CD4-positive, alpha-beta T cell treated with Interleukin-17A for 1 hour (primary cell): ENCODE data around the gene MAP3K2.

Experiments used
- DNase-seq: peaks from one replicate; pipeline ENCODE4 v3.0.0-alpha.2; 2020

The MAP3K2 gene

DNA sequence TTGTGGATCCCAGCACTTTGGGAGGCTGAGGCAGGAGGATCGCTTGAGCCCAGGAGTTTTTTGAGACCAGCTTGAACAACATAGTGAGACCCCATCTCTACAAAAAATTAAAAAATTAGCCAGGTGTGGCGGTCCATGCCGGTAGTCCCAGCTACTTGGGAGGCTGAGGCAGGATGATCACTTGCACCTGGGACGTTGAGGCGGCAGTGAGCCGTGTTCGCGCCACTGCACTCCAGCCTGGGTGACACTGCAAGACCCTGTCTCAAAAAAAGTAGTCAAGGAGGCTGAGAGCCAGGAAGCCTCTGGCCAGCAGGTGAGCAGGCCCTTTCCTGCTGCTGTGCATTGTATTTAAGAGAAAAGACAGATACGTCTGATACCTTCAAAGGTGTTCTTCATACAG lies 19.3 kb upstream of the MAP3K2 start:
- DNase-seq, result no peak

DNA sequence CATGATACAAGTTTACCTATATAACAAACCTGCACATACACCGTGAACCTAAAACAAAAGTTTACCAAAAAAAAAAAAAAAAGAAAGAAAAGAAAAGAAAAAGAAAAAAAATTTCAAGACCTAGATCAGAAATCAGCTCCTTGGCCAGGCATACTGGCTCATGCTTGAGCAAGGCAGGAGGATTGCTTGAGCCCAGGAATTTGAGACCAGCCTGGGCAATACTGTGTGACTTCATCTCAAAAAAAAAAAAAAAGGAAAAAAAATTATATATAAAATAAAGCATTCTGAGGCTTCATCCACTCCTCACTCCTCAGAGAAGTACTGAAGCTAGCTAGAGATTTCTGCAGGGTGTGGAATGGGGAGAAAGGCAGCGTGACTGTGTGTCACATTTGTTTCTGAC lies 18.7 kb upstream of the MAP3K2 start:
- no peak for DNase-seq

DNA sequence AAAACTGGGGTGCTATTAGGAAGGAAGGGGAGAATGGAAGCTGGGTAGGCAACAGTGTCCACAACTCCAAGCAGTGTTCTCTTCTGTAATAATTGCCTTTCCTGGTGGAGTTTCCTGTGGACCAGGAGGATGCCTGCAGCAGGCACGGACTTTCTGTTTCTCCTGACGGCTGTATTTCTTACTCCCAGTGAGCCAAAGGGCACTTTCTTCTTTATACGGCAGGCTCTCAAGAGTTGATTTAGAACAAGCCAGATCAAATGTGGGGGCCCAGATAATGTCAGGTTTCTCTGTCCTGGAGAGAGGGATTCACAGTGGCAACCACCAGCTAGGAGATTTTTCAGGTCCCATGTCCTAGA lies 17.5 kb upstream of the MAP3K2 start:
- DNase-seq, result no peak

DNA sequence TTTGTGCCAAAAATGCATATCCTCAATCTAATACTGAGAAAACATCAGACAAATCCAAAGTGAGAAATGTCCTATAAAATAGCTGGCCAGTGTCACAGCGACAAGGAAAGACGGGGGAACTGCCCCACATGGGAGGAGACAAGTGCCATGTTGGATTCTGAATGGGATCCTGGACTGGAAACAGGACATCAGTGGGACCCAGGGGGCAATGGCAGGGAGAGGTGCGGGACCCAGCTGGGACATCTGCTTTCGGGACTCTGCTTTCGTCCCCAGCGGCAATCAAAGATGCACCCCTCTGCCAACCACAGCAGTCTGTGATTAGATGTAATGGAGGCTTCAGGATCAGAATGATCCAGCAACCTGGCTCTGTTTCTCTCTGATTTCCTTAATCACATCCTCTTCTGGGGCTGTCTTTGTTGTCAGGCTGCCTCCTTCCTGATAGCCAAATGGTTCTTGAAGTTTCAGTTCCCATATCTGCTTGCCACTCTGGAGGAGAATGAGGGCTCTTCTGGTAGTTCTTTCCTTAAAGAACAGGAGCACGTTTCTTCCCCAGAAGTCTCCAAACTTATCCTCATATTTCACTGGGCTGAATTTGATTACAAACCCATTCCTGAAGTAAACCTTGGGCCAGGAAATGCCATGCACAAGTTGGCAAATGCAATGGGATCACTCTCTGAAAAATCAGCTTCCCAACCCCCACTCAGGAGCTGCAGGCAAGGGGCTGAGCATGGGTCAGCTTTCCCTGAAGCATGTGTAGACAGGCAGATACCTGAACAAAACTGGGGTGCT lies 16.9 kb upstream of the MAP3K2 start:
- no peak for DNase-seq

DNA sequence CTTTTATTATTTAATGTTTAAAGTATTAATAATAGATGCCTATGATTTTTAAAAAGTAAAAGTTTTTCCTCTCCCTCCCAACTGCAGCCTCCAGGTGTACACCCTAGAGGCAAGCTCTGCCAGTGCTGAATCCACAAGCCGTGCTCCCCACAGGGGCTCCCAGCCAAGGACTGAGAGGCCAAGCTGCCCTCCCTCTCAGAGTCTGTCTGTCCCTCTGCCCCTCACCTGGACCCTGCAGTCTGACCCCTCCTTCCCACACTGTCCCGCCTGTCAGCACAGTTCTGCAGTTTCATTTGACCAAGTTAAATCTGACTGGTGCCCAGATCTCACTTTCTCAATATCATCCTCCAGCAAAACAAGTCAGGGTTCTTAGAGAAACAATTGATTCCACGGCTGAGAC lies 15.7 kb upstream of the MAP3K2 start:
- no peak for DNase-seq

- no peak for DNase-seq
These were observed 14.3 kb upstream of the MAP3K2 start for GRCh38 chr2:127401757-127402695.

DNA sequence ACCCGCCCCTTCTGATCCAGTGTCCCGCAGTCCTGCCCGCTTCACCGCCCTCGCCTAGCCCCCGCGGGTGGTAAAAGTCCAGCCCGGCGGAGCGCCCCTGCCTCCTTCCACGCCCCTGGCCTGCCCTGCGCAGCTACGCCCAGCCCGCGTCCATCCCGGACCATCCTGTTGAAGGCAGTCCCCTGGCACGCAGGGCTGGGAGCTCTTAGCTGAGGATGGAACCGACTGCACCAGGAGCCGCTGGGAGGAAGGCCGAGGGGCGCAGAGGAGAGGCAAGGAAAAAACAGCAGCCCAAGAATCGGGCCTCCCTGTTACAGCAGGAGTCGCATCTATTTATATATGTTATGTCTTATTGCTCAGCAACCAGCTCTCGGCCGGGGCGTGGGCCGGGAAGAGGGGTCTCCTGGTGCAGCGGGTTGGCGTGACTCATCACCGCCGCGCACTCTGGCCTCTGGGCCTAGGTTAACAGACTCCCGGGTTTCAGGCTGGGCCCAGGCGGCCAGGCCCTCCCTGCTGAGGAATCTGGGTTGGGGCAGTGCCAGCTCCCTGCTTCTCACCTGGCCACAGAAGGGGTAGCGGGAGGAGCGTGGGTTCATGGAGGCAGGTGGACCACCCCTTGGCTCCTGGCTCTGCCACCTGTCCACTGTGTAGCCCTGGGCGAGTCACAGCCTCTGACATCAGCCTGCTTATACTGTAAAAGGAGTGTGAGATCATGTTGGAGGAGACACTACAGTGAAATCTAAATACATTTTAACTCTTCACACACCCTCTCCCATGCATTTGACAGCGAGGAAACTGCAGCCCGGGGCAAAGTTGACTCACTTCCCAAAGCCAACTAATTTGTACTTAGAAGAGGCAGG lies 13.4 kb upstream of the MAP3K2 start:
- no peak for DNase-seq

DNA sequence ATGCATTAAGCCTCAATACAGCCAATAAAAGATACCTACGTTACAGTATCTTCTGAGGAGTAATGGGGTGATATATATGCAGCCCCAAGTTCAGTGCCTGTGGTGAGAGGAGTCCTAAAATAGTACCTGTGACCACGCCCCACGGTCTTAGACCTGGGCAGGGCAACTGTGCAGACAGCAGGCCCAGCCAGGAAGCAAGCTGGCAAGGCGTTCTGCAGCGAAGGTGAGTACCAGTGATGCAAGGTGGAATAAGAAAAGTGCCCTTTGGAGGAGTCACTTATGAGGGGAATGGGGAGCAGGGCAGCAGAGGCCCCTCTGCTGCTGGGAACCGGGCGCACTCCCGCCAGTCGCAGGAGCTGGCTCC lies 12.7 kb upstream of the MAP3K2 start:
- DNase-seq, result no peak

DNA sequence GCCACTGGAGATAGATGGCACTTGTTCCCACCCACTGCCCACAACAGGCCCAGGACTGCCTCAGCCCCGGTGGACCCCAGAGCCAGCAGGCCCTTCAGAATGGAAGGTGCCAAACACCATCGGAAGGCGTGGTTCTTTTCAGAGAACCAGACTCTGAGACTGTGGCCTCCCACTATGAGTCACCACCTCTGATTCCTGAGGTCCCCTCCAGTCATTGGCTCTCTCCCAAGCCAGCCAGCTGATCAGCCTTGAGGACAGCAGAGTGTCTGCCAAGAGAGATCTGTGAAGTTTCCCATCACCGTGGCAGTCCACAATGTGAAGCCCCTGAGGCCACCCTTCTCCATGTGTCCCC lies 10.4 kb upstream of the MAP3K2 start:
- no peak for DNase-seq

DNA sequence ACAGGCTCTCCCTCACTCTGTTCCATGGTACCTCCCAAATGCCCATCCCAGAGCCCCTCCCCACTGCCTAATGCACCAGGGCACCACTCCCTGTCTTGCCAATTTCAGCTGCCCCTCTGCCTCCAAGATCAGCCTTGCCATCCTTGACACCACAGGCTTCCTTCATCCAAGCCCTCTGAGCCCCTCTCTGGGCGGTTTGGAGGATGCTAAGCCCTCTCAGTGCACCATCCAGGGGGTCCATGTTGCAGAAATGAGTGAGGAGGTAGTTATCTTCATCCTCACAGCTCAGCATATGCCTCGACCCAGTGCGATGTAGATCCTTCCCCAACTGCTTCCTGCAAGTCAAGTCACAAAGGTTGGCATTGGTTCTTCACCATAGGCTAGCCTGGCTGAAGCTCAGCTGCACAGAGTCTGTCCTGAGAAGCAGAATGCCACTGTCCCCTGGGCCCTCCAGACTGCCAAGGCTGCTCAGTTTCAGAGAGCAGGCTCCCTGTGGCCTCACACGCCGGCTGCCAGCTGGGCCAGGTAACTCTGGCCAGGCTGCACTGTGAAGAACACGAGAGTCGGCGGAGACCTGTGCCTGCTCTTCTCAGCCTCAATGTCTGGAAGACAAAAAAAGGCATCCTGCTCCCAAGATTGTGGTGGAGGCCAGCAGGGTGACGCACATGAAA lies 9.9 kb upstream of the MAP3K2 start:
- DNase-seq, result no peak

- DNase-seq, result no peak
These were observed 6.7 kb upstream of the MAP3K2 start for GRCh38 chr2:127394492-127394891.

GRCh38 chr2:127392828-127393578 lies 5.2 kb upstream of the MAP3K2 start:
- no peak for DNase-seq

DNA sequence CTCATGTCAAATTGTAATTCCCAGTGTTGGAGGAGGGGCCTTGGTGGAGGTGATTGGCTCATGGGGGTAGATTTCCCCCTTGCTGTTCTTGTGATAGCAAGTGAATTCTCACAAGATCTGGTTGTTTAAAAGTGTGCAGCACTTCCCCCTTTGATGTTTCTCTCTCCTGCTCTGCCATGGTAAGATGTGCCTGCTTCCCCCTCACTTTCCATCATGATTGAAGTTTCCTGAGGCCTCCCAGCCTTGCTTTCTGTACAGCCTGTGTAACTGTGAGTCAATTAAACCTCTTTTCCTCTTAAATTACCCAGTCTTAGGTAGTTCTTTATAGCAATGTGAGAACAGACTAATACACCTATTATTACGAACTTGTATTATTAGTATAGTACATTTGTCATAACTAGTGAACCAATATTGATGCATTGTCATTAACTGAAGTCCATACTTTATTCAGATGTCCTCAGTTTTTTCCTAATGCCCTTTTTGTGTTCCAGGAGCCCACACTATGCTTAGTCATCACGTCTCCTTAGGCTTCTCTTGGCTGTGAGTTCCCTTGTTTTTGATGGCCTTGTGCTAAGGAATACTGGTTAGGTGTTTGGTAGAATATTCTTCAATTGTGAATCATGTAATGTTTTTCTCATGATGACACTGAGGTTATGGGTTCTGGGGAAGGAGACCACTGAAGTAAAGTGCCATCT lies 4.5 kb upstream of the MAP3K2 start:
- DNase-seq, result no peak

GRCh38 chr2:127389778-127390435 lies 2.1 kb upstream of the MAP3K2 start:
- DNase-seq, result peak; percentile 63

DNA sequence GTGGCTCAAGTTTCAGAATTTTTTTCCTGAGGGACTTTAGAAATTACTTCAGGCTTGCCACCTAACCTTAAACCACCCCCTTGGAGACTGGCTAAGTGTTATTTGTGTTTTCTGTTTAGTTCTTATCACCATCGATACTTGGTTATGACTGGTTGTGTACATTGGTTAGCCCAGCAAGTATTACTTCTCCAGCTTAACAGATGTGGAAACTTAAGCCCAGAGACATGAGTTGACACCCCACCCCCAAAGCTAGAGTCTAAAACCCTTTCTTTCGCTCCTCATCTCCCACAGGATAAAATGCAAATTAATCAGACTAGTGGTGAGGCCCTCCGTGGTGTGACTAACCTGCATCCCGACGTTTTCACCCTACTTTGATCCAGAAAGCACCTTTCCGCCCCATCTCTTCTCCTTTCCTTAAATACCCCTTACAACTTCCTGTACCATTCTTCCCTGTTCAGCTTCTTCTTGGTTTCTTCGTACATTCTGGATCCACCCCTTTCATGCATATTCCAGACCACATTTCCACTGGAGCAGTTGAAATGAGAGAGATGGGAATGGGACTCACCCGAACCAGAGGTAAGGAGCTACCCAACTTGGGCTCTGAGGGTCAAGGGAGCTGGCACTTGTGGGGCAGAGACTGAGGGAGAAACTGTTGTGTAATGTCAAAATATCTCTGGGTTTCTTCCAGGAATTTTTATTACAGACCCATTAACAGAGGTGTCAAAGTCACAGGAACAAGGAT lies 819 bp upstream of the MAP3K2 start:
- DNase-seq, result no peak

- DNase-seq, result peak; percentile 85
These were observed 766 bp downstream of the MAP3K2 start for GRCh38 chr2:127386764-127387654.

- DNase-seq, result no peak
These were observed 1.5 kb downstream of the MAP3K2 start for GRCh38 chr2:127386246-127386645.

- no peak for DNase-seq
These were observed 3.2 kb downstream of the MAP3K2 start for GRCh38 chr2:127384529-127384928.

GRCh38 chr2:127382831-127383230 lies 4.9 kb downstream of the MAP3K2 start:
- DNase-seq, result no peak
